ENCODE data around the gene RBP7.

GRCh38 chr1:9990944-9991343 is 6.1 kb upstream of the RBP7 start:
- TF ChIP-seq CTCF (IDR thresholded peaks at IDR 0.05) (no peak), POLR2A (IDR thresholded peaks at IDR 0.05) (no peak)
